Heart right ventricle (tissue), 16 donors: ENCODE measurements around the gene BIRC6. TPM values are rescaled to one million over a fixed set of nuclear protein-coding genes. Genes with fewer than 3 reads are reported as not detected.

ENCODE experiments used
- ATAC-seq, 8 donors: fragments of 200-7000 bp; cut with Tn5 transposase; one replicate each; pipeline ENCODE4 v1.9.1; 2020; ENCODE audit warnings: mild to moderate bottlenecking in 8 of 8, moderate library complexity in 8 of 8, moderate number of reproducible peaks in 1 of 8
- DNase-seq, 2 donors: peaks; one replicate each; pipeline ENCODE4 v3.0.0-alpha.2; 2020
- H3K27ac ChIP-seq, 10 donors: fragments of 200-600 bp; sonication (generic) in 2 of 10; one replicate each; pipeline versions ENCODE4 v1.5.0 to v1.8.0; 2020 to 2022; ENCODE audit warnings: mild to moderate bottlenecking in 3 of 10
- H3K27me3 ChIP-seq, 7 donors: fragments of 200-600 bp; one replicate each; pipeline ENCODE4 v1.8.0; 2021 to 2022; ENCODE audit warnings: mild to moderate bottlenecking in 2 of 7
- H3K36me3 ChIP-seq, 9 donors: fragments of 200-600 bp; sonication (generic) in 1 of 9; one replicate each; pipeline versions ENCODE4 v1.5.0 to v1.8.0; 2020 to 2022; ENCODE audit warnings: mild to moderate bottlenecking in 2 of 9
- H3K4me1 ChIP-seq, 9 donors: fragments of 200-600 bp; sonication (generic) in 1 of 9; one replicate each; pipeline versions ENCODE4 v1.5.0 to v1.8.0; 2020 to 2022; ENCODE audit warnings: mild to moderate bottlenecking in 4 of 9
- H3K4me3 ChIP-seq, 10 donors: fragments of 200-600 bp; sonication (generic) in 2 of 10; one replicate each; pipeline versions ENCODE4 v1.5.0 to v1.8.0; 2020 to 2022; ENCODE audit warnings: mild to moderate bottlenecking in 7 of 10, moderate library complexity in 2 of 10
- H3K9me3 ChIP-seq, 11 donors: fragments of 200-600 bp in 10 of 11; sonication (generic) in 2 of 11; one replicate each; pipeline versions ENCODE4 v1.5.0 to v1.8.0; 2013 to 2022; ENCODE audit warnings: mild to moderate bottlenecking in 2 of 11, control low read depth in 1 of 11, moderate library complexity in 1 of 11
- CTCF ChIP-seq, 9 donors: fragments of 200-600 bp; sonication (generic) in 2 of 9; IDR thresholded peaks; one replicate each; pipeline versions ENCODE4 v1.5.0 to v1.8.0; 2021 to 2022; ENCODE audit warnings: antibody characterized with exemption in 9 of 9, mild to moderate bottlenecking in 5 of 9, moderate library complexity in 1 of 9
- WGBS, 2 donors: extraction: QIAGEN DNeasy Blood & Tissue Kit; methylation state at CpG; one replicate each; pipeline ENCODE4 v1.1.7; 2013; ENCODE audit warnings: inconsistent platforms in 1 of 2; 5-methylcytosine and 5-hydroxymethylcytosine counted together
- intact Hi-C, 10 donors: fragments of 100-400 bp; cut with DNase I; formaldehyde crosslinking; loops; one replicate each; pipeline versions ENCODE4 v1.11.1 to v1.14.2; 2022
- polyA plus RNA-seq, 2 donors: library from polyadenylated mRNA; stranded (reverse); fragments of 200-250 nt; gene quantifications; one replicate each; pipeline ENCODE4 v1.2.3, GENCODE V29; 2013
- total RNA-seq, 10 donors: library from RNA; stranded (reverse); fragmentation: NEBNext Ultra II Directional in 3 of 10; extraction: Animal tissue kit (Norgen Biotek cat#: 25700) in 3 of 10; gene quantifications; one replicate each; pipeline versions ENCODE4 v1.2.1 to v1.2.4, GENCODE V29; 2021 to 2023
- donor health status: Arrhythmogenic right ventricular cardiomyopathy.
- donor health status: ischemic (EF 13 %, LVEDD 7.1; RV severe dilation, severe dysfunction).
- donor health status: healthy with polysubstance abuse.
- donor health status: DM: no; HTN: yes; CAD: no.
- donor health status: DM: no; HTN: no; CAD: no.
- donor health status: ischemic (EF 25% LVEDD 6.9; RV normal size, moderate dysfunction).
- donor health status: ischemic (EF 25% LVEDD 5.7; RV mildly dilated, moderate dysfunction).
- donor health status: healthy.
- donor health status: DM: yes; HTN: yes; CAD: no.
- donor health status: Ischemic cardiomyopathy.
- donor health status: ischemic (EF 35%, LVEDD 5.7; RV mildly dilated, moderate dysfunction).
- donor health status: nonischemic (EF 11% LVEDD 7.7; RV severe dilation, severe dysfunction).
- donor health status: DM: yes; HTN: yes; CAD: no.
- donor health status: PGD.
- donor health status: ischemic (EF 29% LVEDD 5.4; RV normal size, mild dysfunction).
- donor health status: nonischemic (EF 23%, LVEDD 6.1; RV moderate dilation, normal function).

Gene BIRC6
- total and polyA plus RNA-seq, 12 donors, result 12.8 to 64.0 (median 47.6) TPM

GRCh38 chr2:32379352-32379751 is 22.5 kb downstream of the BIRC6 start:
- no peak overlapping the region for H3K4me3 ChIP-seq
- intact Hi-C loops, result no loop called here
- H3K4me1 ChIP-seq, result peaks cover 0 to 39% (median 27%) of the 10 kb centered on the region in 9 donors
- DNase-seq, result no peak
- H3K9me3 ChIP-seq, result peaks cover 0 to 3% (median 0%) of the 10 kb centered on the region in 11 donors
- ATAC-seq, result no peak
- H3K27ac ChIP-seq, result no peak overlapping the region
- no peak for TF ChIP-seq CTCF (IDR thresholded peaks at IDR 0.05)
- H3K27me3 ChIP-seq, result no peaks in the 10 kb centered on the region
- peaks cover 0 to 45% (median 6%) of the 10 kb centered on the region in 9 donors for H3K36me3 ChIP-seq

- Histone ChIP-seq H3K27ac (no peak overlapping the region), H3K4me1 (peaks cover 0 to 22% (median 4%) of the 10 kb centered on the region in 9 donors), H3K9me3 (no peaks in the 10 kb centered on the region), H3K27me3 (no peaks in the 10 kb centered on the region), H3K4me3 (no peak overlapping the region), H3K36me3 (peaks cover 0 to 89% (median 12%) of the 10 kb centered on the region in 9 donors)
- intact Hi-C loops, result no loop called here
- no peak for ATAC-seq
- DNase-seq, result no peak
- 97 to 100% methylated on average over 1 of the region's 1 CpG for WGBS, 2 donors
- TF ChIP-seq CTCF (IDR thresholded peaks at IDR 0.05), result no peak
Observed at GRCh38 chr2:32383858-32384257, 27.0 kb downstream of the BIRC6 start.

- Histone ChIP-seq H3K36me3 (peaks cover 0 to 96% (median 12%) of the 10 kb centered on the region in 9 donors), H3K27me3 (no peaks in the 10 kb centered on the region), H3K27ac (no peak overlapping the region), H3K4me1 (peaks cover 0 to 15% (median 0%) of the 10 kb centered on the region in 9 donors), H3K4me3 (no peak overlapping the region), H3K9me3 (no peaks in the 10 kb centered on the region)
- ATAC-seq (no peak), DNase-seq (no peak)
- intact Hi-C loops, result no loop called here
- TF ChIP-seq CTCF (IDR thresholded peaks at IDR 0.05), result no peak
- WGBS, 2 donors, result 86 to 90% methylated on average over 4 of the region's 4 CpGs
Observed at GRCh38 chr2:32384529-32384928, 27.7 kb downstream of the BIRC6 start.

DNA sequence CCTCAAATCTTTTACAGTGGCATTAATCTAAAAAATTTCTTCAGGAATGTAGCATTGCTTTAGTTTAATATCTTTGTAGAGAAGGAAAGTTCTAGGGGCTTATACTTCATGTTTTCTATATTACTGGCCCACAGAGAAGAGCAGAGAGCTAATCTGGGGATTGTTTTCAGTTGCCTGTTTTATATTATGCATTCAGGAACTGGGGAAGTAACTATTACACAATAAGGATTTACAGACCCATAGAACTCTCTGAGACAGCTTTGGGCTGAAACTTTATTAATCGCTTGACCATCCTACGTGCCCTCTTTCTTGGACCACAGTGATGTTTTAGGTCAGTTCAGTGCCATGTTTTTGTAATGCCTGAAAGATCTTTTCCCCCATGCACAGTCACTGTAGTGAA is 29.9 kb downstream of the BIRC6 start:
- ATAC-seq, result no peak
- 98 to 100% methylated on average over 2 of the region's 2 CpGs for WGBS, 2 donors
- intact Hi-C loops, result no loop called here

More for the DNA sequence above, 29.9 kb downstream of the BIRC6 start:
- no peaks in the 10 kb centered on the region for H3K9me3 ChIP-seq
- H3K27me3 ChIP-seq, result no peaks in the 10 kb centered on the region
- no peak overlapping the region for H3K27ac ChIP-seq
- H3K4me3 ChIP-seq, result no peak overlapping the region
- peaks cover 0 to 99% (median 15%) of the 10 kb centered on the region in 9 donors for H3K36me3 ChIP-seq
- peaks cover 0 to 11% (median 5%) of the 10 kb centered on the region in 9 donors for H3K4me1 ChIP-seq
- DNase-seq, result no peak
- TF ChIP-seq CTCF (IDR thresholded peaks at IDR 0.05), result no peak
